Activated CD8-positive, alpha-beta memory T cell treated with anti-CD3 and anti-CD28 coated beads, Interleukin-2, amount 10 ng/mL, durations not matched to agents 7 days and 5 days (primary cell): ENCODE data around the gene TP53I3. TPM values are rescaled to one million over a fixed set of nuclear protein-coding genes. Genes with fewer than 3 reads are reported as not detected.
"Not testable (repeated sequence)": the region's sequence is repeated elsewhere in the genome, so short reads cannot be mapped to it uniquely, and the experiment has no call there.

Experiments
- ATAC-seq: fragments of 150-1000 bp; cut with Tn5 transposase; one replicate; pipeline ENCODE4 v1.10.0; 2021; ENCODE audit warnings: moderate library complexity
- CTCF ChIA-PET: fragments of 350-600 bp; sonication (Branson Sonifier 250); formaldehyde crosslinking; loops from one replicate; lab custom pipeline; 2021; ENCODE audit warnings: antibody characterized with exemption; lab: Charles Lee
- DNase-seq: peaks from one replicate; pipeline ENCODE4 v3.0.0-alpha.2; 2020
- H3K27ac Mint-ChIP-seq: one replicate; pipeline ENCODE4 v1.8.0; 2021; ENCODE audit warnings: mild to moderate bottlenecking, mixed read lengths
- H3K27me3 Mint-ChIP-seq: one replicate; pipeline ENCODE4 v1.8.0; 2021; ENCODE audit warnings: mixed read lengths
- H3K36me3 Mint-ChIP-seq: one replicate; pipeline ENCODE4 v1.8.0; 2021; ENCODE audit warnings: mild to moderate bottlenecking, mixed read lengths
- H3K4me1 Mint-ChIP-seq: one replicate; pipeline ENCODE4 v1.8.0; 2021; ENCODE audit warnings: mixed read lengths
- H3K4me3 Mint-ChIP-seq: one replicate; pipeline ENCODE4 v1.8.0; 2021; ENCODE audit warnings: mild to moderate bottlenecking, moderate library complexity, mixed read lengths
- H3K9me3 Mint-ChIP-seq: one replicate; pipeline ENCODE4 v1.8.0; 2022; ENCODE audit warnings: low read depth, mixed read lengths
- total RNA-seq, 2 experiments: library from RNA; stranded (reverse); gene quantifications; one replicate each; pipeline ENCODE4 v1.2.3, GENCODE V29; 2021

TP53I3 gene
- total RNA-seq, 2 experiments from 2014 or later, result 3.6 to 6.3 TPM

GRCh38 chr2:24110660-24111303 lies 26.1 kb upstream of the TP53I3 start:
- H3K36me3 Mint-ChIP-seq, result peaks cover 11% of the 10 kb centered on the region
- H3K27me3 Mint-ChIP-seq, result peaks cover 5% of the 10 kb centered on the region
- H3K27ac Mint-ChIP-seq, result no peak overlapping the region
- no peak for DNase-seq
- H3K4me1 Mint-ChIP-seq, result no peaks in the 10 kb centered on the region
- CTCF ChIA-PET, result interaction anchor here (0.8 kb wide), 1 partner anchor 26 kb away, joined by 3 read pairs; the partner anchor contains the start of gene TP53I3
- no peak for ATAC-seq
- H3K4me3 Mint-ChIP-seq, result no peak overlapping the region
- H3K9me3 Mint-ChIP-seq, result peaks cover 13% of the 10 kb centered on the region

DNA sequence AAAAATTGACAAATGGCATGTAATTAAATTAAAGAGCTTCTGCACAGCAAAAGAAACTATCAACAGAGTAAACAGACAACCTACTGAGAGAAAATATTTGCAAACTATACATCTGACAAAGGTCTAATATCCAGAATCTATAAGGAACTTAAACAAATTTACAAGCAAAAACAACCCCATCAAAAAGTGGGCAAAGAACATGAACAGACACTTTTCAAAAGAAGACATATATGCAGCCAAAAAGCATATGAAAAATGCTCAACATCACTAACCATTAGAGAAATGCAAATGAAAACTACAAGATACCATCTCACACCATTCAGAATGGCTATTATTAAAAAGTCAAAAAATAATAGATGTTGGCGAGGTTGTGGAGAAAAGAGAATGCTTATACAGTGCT lies 24.8 kb upstream of the TP53I3 start:
- Mint-ChIP-seq H3K9me3 (peaks cover 16% of the 10 kb centered on the region), H3K36me3 (peaks cover 11% of the 10 kb centered on the region)
- H3K27me3 Mint-ChIP-seq, DNase-seq, H3K4me3 Mint-ChIP-seq, H3K4me1 Mint-ChIP-seq, CTCF ChIA-PET, H3K27ac Mint-ChIP-seq, ATAC-seq: not testable (repeated sequence)

GRCh38 chr2:24107336-24107735 lies 22.7 kb upstream of the TP53I3 start:
- no peaks in the 10 kb centered on the region for H3K4me1 Mint-ChIP-seq
- H3K27me3 Mint-ChIP-seq, result peaks cover 5% of the 10 kb centered on the region
- no peak overlapping the region for H3K4me3 Mint-ChIP-seq
- H3K36me3 Mint-ChIP-seq, result peaks cover 11% of the 10 kb centered on the region
- no peak for ATAC-seq
- peaks cover 16% of the 10 kb centered on the region for H3K9me3 Mint-ChIP-seq
- CTCF ChIA-PET, result no interaction called here
- DNase-seq, result no peak
- H3K27ac Mint-ChIP-seq, result no peak overlapping the region

DNA sequence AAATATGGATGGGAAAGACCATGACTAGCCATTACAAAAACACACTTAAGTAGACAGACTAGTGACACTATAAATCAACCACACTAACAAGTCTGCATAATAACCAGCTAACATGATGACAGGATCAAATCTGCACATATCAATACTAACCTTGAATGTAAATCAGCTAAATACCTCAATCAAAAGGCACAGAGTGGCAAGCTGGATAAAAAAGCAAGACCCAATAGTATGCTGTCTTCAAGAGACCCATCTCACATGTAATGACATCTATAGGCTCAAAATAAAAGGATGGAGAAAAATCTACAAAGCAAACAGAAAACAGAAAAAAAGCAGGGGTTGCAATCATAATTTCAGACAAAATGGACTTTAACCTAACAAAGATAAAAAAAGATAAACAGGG lies 22.2 kb upstream of the TP53I3 start:
- no peak overlapping the region for H3K27ac Mint-ChIP-seq
- CTCF ChIA-PET, result interaction anchor here (2.0 kb wide), 1 partner anchor 22 kb away, joined by 5 read pairs; the partner anchor contains the start of gene TP53I3

DNA sequence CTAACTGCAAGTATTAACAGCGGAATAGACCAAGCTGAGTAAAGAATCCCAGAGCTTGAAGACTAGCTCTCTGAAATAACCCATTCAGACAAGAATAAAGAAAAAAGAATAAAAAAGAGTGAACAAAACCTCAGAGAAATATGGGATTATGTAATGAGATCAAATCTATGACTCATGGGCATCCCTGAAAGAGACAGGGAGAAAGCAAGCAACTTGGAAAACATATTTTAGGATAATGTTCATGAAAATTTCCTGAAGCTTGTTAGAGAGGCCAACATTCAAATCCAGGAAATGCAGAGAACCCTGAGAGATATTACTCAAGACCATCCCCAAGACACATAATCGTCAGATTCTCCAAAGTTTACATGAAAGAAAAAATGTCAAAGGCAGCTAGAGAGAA lies 21.2 kb upstream of the TP53I3 start:
- ATAC-seq (no peak), DNase-seq (no peak)
- H3K4me3 Mint-ChIP-seq, result no peak overlapping the region
- H3K4me1 Mint-ChIP-seq, result no peaks in the 10 kb centered on the region
- peaks cover 16% of the 10 kb centered on the region for H3K9me3 Mint-ChIP-seq
- H3K27ac Mint-ChIP-seq, result no peak overlapping the region
- CTCF ChIA-PET, result interaction anchor here (2.0 kb wide), 1 partner anchor 21 kb away, joined by 5 read pairs; the partner anchor contains the start of gene TP53I3
- peaks cover 13% of the 10 kb centered on the region for H3K36me3 Mint-ChIP-seq
- peaks cover 5% of the 10 kb centered on the region for H3K27me3 Mint-ChIP-seq

More for the DNA sequence above, 22.2 kb upstream of the TP53I3 start:
- ATAC-seq (no peak), DNase-seq (no peak)
- Mint-ChIP-seq H3K4me1 (no peaks in the 10 kb centered on the region), H3K4me3 (no peak overlapping the region), H3K36me3 (peaks cover 11% of the 10 kb centered on the region), H3K27me3 (peaks cover 5% of the 10 kb centered on the region), H3K9me3 (peaks cover 16% of the 10 kb centered on the region)

DNA sequence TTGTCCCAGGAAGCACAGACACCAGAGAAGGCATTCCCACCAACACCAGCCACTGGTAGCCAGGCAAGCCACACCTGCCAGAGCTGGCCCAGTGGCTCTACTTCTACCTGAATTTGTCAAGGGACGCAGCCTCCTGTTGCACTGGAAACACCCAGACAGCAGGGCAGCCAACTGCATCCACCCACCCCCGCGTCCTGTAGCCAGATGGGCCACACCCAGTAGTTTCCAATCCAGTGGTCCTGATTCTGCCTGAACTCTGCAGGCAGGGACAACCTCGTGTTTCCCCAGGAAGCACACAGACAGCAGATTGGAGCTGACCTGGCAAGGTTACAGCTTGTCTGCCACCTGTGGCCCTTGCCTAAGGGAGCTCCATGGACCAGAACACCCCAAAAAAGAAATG lies 20.3 kb upstream of the TP53I3 start:
- H3K36me3 Mint-ChIP-seq, result peaks cover 15% of the 10 kb centered on the region
- peaks cover 18% of the 10 kb centered on the region for H3K9me3 Mint-ChIP-seq
- H3K27me3 Mint-ChIP-seq, result peaks cover 5% of the 10 kb centered on the region
- no peak for DNase-seq
- H3K27ac Mint-ChIP-seq, result no peak overlapping the region
- no peak overlapping the region for H3K4me3 Mint-ChIP-seq
- ATAC-seq, result no peak
- CTCF ChIA-PET, result interaction anchor here (2.0 kb wide), 1 partner anchor 20 kb away, joined by 5 read pairs; the partner anchor contains the start of gene TP53I3
- H3K4me1 Mint-ChIP-seq, result no peaks in the 10 kb centered on the region

DNA sequence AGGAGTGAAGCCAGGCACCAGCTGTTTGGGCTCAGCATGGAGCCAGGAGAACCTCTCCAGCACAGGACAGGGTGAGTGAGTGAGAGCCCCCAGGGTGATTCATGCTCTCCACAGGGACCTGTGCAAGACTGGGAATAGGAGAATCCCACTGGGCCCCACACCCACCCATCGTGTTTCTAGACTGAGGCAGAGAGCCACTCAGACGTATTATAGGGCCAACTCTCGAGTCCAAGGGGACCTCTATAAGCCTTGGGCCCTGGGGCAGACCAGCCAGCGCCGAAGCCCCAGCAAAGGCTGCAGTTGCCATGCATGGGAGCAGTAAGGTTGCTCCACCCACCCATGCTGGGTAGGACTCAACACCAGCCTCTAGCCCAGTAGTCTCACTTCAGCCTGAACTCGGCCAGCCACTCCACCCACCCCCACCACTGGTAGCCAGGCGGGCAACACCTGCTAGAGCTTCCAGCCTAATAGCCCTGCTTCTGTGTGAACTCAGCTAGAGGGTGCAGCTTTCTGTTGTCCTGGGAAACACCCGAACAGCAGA lies 19.5 kb upstream of the TP53I3 start:
- Mint-ChIP-seq H3K36me3 (peaks cover 15% of the 10 kb centered on the region), H3K4me3 (no peak overlapping the region), H3K4me1 (no peaks in the 10 kb centered on the region), H3K27ac (no peak overlapping the region), H3K9me3 (peaks cover 18% of the 10 kb centered on the region), H3K27me3 (peaks cover 5% of the 10 kb centered on the region)
- ATAC-seq, result no peak
- CTCF ChIA-PET, result no interaction called here
- no peak for DNase-seq

GRCh38 chr2:24102677-24103076 lies 18.0 kb upstream of the TP53I3 start:
- H3K27me3 Mint-ChIP-seq, result peaks cover 5% of the 10 kb centered on the region
- no peak overlapping the region for H3K27ac Mint-ChIP-seq
- DNase-seq (no peak), ATAC-seq (no peak)
- no peaks in the 10 kb centered on the region for H3K4me1 Mint-ChIP-seq
- peaks cover 16% of the 10 kb centered on the region for H3K9me3 Mint-ChIP-seq
- CTCF ChIA-PET, result interaction anchor here (1.0 kb wide), 1 partner anchor 19 kb away, joined by 3 read pairs; the partner anchor contains the start of gene TP53I3
- H3K36me3 Mint-ChIP-seq, result peaks cover 17% of the 10 kb centered on the region
- H3K4me3 Mint-ChIP-seq, result no peak overlapping the region

- Mint-ChIP-seq H3K9me3 (peaks cover 13% of the 10 kb centered on the region), H3K4me1 (no peaks in the 10 kb centered on the region), H3K27ac (no peak overlapping the region), H3K4me3 (no peak overlapping the region), H3K36me3 (peaks cover 13% of the 10 kb centered on the region), H3K27me3 (peaks cover 4% of the 10 kb centered on the region)
- DNase-seq (no peak), ATAC-seq (no peak)
- CTCF ChIA-PET, result no interaction called here
Measured at GRCh38 chr2:24101992-24102391, 17.4 kb upstream of the TP53I3 start.

DNA sequence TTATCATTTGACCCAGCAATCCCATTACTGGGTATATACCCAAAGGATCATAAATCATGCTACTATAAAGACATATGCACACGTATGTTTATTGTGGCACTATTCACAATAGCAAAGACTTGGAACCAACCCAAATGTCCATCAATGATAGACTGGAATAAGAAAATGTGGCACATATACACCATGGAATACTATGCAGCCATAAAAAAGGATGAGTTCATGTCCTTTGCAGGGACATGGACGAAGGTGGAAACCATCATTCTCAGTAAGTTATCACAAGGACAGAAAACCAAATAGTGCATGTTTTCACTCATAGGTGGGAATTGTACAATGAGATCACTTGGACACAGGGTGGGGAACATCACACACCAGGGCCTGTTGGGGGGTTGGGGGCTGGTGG lies 16.1 kb upstream of the TP53I3 start:
- H3K36me3 Mint-ChIP-seq, result peaks cover 11% of the 10 kb centered on the region
- ATAC-seq, DNase-seq, H3K27ac Mint-ChIP-seq, H3K4me3 Mint-ChIP-seq, H3K27me3 Mint-ChIP-seq, H3K9me3 Mint-ChIP-seq, H3K4me1 Mint-ChIP-seq: not testable (repeated sequence)
- CTCF ChIA-PET, result interaction anchor here (0.6 kb wide), 1 partner anchor 41 kb away, joined by 5 read pairs; no protein-coding TSS in a partner anchor

- CTCF ChIA-PET, result interaction anchor here (1.6 kb wide), 1 partner anchor 11 kb away, joined by 8 read pairs; the partner anchor contains the start of gene TP53I3
- not testable (repeated sequence) for DNase-seq, H3K4me3 Mint-ChIP-seq, H3K9me3 Mint-ChIP-seq, ATAC-seq, H3K4me1 Mint-ChIP-seq, H3K27me3 Mint-ChIP-seq, H3K36me3 Mint-ChIP-seq, H3K27ac Mint-ChIP-seq
Measured at GRCh38 chr2:24095171-24095677, 10.6 kb upstream of the TP53I3 start.

GRCh38 chr2:24093270-24093669 lies 8.6 kb upstream of the TP53I3 start:
- H3K9me3 Mint-ChIP-seq, H3K4me1 Mint-ChIP-seq, H3K4me3 Mint-ChIP-seq, DNase-seq, H3K27me3 Mint-ChIP-seq, H3K36me3 Mint-ChIP-seq, H3K27ac Mint-ChIP-seq, CTCF ChIA-PET, ATAC-seq: not testable (repeated sequence)

DNA sequence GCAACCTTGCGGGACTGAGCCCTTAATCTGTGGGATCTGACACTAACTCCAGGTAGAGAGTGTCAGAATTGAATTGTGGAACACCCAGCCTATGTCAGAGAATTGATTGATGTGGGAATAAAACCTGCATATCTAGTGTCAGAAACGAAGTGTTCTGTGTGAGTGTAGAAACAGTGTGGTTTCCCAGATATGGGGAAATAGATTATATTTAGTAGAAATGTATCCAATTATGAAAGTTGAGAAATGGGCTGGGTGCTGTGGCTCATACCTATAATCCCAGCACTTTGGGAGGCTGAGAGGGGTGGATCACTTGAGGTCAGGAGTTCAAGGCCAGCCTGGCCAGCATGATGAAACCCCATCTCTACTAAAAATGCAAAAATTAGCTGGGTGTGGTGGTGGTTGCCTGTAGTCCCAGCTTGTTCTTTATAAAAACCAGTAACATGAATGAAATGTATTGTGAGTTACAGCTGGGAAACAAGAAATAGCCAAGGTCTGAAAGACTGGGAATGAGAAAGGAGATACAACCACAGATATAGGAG lies 4.3 kb upstream of the TP53I3 start:
- ATAC-seq (no peak), DNase-seq (no peak)
- H3K9me3 Mint-ChIP-seq, result no peaks in the 10 kb centered on the region
- CTCF ChIA-PET, result interaction anchor here (0.9 kb wide), 1 partner anchor 264 kb away, joined by 4 read pairs; no protein-coding TSS in a partner anchor
- H3K27ac Mint-ChIP-seq, result no peak overlapping the region
- no peak overlapping the region for H3K4me3 Mint-ChIP-seq
- H3K36me3 Mint-ChIP-seq, result peaks cover 3% of the 10 kb centered on the region
- H3K4me1 Mint-ChIP-seq, result peaks cover 11% of the 10 kb centered on the region
- H3K27me3 Mint-ChIP-seq, result no peaks in the 10 kb centered on the region
